ENCODE data around the gene MLLT6.

GRCh38 chr17:38702166-38702915, 2.7 kb upstream of the MLLT6 start:
- TF ChIP-seq POLR2A (IDR thresholded peaks at IDR 0.05) (peak in 1 of 2 donors; percentile 80), CTCF (IDR thresholded peaks at IDR 0.05) (no peak)
